GM19463 (cell line): ENCODE data around the gene HLA-DOA.
A peak's percentile ranks its signal among the peaks of the same experiment; 100 is the strongest.

Experiments used
- ATAC-seq: cut with Tn5 transposase; IDR thresholded peaks from one replicate; pipeline ENCODE4 v1.9.1; 2021; ENCODE audit warnings: mild to moderate bottlenecking, moderate library complexity; ENCODE audit not compliant: unreplicated experiment

The HLA-DOA gene

GRCh38 chr6:33017694-33018353, 8.4 kb upstream of the HLA-DOA start:
- no peak for ATAC-seq

DNA sequence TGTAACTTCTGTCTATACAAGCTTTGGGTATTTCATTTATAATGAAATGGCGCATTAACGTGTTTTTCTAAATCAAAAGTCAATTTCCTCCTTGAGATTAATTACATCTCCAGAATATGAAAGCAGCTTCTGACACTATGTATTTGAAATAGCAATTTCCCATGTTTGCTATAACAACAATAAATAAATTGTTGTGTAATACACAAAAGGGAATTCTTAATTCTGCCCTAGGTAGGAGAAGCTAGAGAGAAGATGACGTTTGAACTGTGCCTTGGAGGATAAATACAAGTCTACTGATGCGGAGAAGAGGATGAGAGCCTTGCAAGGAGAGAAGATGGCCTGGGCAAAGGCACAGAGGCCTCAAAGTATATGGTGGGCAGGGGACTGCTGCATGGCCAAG, 7.6 kb upstream of the HLA-DOA start:
- no peak for ATAC-seq

DNA sequence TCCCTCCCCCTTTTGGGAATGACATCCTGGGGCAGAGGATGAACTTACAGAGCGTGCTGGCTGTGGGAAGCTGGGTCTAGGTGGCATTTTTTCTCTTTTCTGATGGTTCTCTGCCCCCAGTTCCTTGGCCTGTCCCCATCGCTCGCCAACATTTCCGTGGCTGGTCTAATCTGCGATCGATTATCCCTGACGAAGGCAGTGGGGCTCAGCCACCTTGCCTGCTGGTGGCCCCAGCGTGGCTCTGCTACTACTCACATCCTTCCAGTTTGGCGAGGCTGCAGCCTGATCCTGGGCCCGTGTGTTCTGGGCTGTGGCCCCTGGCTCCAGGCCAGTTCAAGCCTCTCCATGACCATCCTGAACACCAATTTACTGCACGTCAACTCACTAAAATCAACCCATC, 6.4 kb upstream of the HLA-DOA start:
- ATAC-seq: no peak

GRCh38 chr6:33014841-33015634, 5.6 kb upstream of the HLA-DOA start:
- no peak for ATAC-seq

DNA sequence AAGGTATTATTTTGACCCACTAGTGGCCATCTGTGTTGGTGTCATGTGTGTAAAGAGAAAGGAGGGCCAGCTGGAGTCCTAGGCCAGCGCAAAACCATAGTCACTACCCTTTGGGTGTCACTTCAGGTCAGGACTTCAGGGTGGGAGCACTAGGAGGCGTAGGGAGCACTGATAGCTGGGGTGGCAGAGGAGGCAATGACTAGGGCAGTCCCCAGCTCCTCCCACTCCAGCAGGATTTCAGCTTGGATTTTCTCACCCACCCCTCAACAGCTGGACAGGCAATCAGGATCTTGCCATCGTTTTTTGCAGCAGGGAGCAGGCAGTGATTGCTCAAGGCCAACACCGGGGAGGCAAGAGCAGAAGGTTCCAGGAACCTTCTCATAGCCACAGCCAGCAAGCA, 4.2 kb upstream of the HLA-DOA start:
- no peak for ATAC-seq

DNA sequence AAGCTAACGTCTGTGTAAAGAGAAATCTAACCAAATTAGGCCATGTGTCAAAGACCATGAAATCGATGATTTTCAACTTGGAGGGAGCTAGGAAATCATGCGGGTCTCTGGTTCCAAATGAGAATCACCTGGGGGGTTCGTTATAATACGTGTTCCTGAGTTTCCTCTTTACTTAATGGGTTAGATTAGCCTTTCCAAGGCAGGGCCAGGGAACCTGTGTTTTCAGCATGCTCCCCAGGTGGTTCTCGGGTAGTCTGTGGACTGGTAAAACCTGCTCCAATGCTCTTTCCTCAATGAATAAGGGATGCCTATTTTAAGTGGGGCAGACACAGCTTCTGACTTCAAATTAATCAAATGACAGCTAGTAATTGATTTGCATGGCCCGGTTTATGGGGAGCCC, 965 bp upstream of the HLA-DOA start:
- ATAC-seq: no peak

- ATAC-seq: no peak
Measured at GRCh38 chr6:33007831-33008400, 1.5 kb downstream of the HLA-DOA start.

GRCh38 chr6:33004940-33005339, 4.5 kb downstream of the HLA-DOA start:
- no peak for ATAC-seq

DNA sequence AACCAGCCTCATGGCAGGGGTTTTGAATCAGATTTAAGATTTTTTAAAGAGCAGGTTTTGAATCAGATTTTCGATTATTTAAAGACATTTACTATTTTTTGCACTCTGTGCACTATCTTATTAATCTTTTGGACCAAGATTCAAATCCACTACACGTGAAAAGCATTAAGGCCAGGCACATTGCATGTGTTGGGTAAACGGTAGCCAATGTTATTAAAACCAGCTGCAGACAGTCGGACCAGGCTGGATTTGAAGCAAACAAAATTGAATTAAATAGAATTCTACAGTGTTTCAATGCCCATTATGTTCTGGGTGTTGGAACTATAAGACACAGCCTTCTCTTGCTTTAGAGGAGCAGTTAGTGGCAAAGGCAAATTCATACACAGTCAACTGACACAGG, 7.7 kb downstream of the HLA-DOA start:
- ATAC-seq: no peak

- no peak for ATAC-seq
Measured at GRCh38 chr6:33000055-33000454, 9.3 kb downstream of the HLA-DOA start.

DNA sequence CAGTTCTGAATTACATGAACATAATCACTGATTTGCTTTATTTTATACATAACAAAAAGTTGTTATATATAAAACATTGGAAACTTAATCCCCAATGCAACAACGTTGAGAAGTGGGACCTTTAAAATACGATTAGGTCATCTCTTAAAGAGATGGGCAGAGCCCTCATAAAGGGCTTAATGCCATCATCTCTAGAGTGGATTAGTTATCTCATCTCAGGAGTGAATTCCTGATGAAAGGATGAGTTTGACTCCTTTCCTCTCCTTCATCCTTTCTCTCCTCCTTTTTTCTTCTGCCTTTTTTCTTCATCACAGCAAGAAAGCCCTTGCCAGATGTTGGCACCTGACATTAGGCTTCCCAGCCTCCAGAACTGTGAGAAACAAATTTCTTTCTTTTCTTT, 13.9 kb downstream of the HLA-DOA start:
- ATAC-seq: no peak

- ATAC-seq: no peak
Measured at GRCh38 chr6:32993363-32993973, 15.9 kb downstream of the HLA-DOA start.

- no peak for ATAC-seq
Measured at GRCh38 chr6:32991972-32992371, 17.4 kb downstream of the HLA-DOA start.

GRCh38 chr6:32989368-32989767, 20.0 kb downstream of the HLA-DOA start:
- no peak for ATAC-seq

DNA sequence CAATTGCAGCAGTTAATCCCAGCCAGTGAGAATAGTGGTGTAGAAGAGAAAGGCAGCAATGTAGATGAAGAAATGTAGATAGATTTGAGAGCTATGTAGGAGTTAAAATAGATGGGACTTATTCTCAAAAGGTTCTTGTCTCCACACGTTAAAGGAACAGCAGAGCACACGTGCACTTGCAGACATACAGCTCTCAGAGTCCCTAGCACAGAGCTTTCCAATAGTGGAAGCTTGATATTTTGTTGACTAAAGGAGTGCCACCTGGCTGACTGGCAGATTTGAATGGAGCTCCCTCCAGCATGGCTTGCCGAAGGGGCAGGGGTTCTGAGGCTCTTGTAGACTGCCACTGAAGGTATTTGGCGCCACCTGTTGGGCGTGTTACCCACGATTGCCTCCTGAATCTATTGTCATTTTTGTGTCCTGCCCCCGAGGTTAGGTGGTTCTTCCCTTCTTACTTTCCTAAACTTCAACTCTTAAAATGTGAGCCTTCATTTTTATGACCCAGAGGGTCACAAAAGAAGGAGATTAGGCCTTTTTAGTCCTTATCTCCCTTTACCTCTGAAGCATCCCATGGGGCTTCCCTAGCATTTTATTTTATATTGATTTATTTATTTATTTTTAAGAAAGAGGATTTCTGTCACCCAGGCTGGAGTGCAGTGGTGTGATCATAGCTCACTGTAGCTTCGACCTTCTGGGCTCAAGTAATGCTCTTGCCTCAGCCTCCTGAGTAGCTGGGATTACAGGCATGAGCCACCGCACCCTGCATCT, 24.6 kb downstream of the HLA-DOA start:
- ATAC-seq: peak; percentile 61

DNA sequence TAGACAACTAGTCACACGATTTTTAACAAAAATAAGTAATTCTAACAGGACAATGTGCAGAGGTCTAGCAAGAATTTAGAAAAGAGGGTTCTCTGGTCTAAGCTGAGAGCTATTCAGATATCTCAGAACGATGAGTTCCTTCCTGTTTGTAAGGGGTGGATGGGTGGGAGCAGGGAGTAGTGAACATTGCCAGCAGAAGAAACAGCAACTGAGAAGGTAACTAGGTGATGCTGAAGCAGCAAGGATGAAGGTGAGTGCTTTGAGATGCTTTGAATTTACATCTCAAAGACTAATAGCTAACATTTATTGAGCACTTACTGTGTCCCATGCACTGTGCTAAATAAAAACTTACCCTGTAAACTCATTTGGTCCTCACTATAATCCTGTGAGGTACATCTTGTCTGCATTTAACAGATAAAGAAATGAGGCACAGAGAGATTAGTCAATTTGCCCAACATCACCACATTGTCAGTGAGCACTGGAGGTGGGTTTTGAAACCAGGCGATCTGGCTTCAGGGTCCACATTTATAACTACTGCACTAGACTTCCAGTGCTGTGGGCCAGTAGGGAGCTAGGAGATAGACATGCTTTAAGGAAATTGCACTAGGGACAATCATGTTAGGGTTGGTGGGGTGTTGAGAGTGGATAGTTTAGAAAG, 25.3 kb downstream of the HLA-DOA start:
- ATAC-seq: no peak

DNA sequence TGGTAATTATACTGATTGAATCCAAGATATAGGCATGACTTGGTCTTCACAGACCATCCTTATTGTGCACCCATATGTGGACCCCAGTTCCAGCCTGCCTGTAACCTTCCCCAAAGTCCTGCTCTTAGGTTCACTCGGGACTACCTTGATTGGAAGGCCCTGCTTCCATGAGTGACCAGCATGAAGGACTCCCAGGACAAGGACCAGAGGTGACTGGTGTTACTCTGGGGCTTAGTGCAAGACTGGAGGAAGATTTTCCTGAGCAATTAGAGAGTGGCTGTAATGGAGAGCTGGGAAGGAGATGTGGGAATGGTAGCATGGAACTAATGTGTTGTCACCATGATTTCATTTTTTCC, 25.9 kb downstream of the HLA-DOA start:
- no peak for ATAC-seq

- no peak for ATAC-seq
Measured at GRCh38 chr6:32982702-32983492, 26.5 kb downstream of the HLA-DOA start.

GRCh38 chr6:32982084-32982701, 27.2 kb downstream of the HLA-DOA start:
- ATAC-seq: no peak
